ENCODE data around the gene RELN.
A peak's percentile ranks its signal among the peaks of the same experiment; 100 is the strongest.

The RELN gene

DNA sequence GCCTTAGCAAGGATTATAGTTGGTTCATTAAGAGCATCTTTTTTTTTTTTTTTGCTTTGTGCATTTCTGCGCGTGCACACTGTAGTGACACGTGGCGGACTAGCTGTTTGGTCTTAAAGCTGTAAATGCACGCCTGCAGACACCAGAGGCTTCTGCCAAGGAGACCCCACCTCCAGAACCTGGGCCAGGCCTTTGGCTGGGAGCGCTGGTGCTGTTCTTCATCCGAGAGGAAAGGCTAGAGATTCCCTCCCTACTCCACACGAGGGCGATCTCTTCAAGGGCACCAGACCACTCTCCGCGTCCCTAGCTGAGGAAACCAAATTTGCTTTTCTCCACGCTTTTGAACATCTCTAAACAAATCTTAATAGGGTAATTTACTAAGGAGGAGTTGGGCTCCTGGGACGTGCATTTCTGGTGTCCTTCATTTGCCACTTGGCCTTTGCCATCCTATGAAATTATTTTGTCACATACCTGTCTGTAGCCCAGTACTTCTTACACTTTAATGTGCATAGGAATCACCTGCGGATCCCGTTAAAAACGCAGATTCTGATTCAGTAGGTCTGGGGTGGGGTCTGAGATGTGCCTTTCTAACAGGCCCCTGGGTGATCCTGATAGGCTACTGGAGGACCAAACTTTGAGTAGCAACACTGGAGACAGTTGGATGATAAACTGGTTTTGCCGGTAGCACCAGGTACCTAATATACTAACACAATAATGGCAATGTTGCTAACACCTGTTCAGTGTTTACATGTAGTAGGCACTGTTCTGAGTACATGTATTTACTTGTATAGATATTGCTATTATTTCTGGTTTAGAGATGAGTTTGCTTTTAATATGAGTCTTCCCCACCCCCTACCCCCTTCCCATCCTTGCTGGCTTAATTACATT lies 542.1 kb downstream of the RELN start:
- Mint-ChIP-seq H3K9me3 (peaks cover 7% of the 10 kb centered on the region), H3K4me1 (ENCODE audit: low read depth) (peaks cover 14% of the 10 kb centered on the region), H3K27me3 (peaks cover 70% of the 10 kb centered on the region), H3K4me3 (no peak overlapping the region), H3K36me3 (ENCODE audit: low read depth) (no peaks in the 10 kb centered on the region), H3K27ac (no peak overlapping the region)

DNA sequence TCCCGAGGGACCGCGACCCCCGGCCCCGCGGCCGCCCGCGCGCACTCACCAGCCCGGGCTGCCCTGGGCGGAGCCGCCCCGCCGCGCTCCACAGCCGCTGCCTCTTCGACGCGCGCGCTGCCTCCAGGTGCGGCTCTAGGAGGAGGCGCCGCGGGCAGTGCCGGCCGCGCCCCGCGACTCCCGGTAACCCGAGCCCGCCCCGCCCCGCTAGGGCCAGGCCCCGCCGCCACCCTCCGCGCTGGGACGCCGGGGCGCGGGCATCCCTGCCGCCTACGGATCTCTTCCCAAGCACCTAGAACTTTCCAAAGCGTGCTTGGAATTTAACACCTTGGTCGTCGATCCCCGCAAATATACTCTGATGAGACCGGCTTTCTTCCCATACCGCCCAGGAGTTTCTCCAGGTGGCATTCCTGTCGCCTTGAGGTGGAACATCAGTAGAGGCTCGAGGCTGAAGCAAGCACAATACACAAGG lies 543.4 kb downstream of the RELN start, which contains the start of gene SLC26A5:
Gene SLC26A5, minus strand, starts transcription at position 159 of the 472 bp plus-strand sequence. CDS start 24,693 bp downstream, outside the sequence.
- Mint-ChIP-seq H3K27me3 (peaks cover 73% of the 10 kb centered on the region), H3K4me3 (peak within 1 kb of the TSS; percentile 73), H3K27ac (no peak within 1 kb of the TSS)

DNA sequence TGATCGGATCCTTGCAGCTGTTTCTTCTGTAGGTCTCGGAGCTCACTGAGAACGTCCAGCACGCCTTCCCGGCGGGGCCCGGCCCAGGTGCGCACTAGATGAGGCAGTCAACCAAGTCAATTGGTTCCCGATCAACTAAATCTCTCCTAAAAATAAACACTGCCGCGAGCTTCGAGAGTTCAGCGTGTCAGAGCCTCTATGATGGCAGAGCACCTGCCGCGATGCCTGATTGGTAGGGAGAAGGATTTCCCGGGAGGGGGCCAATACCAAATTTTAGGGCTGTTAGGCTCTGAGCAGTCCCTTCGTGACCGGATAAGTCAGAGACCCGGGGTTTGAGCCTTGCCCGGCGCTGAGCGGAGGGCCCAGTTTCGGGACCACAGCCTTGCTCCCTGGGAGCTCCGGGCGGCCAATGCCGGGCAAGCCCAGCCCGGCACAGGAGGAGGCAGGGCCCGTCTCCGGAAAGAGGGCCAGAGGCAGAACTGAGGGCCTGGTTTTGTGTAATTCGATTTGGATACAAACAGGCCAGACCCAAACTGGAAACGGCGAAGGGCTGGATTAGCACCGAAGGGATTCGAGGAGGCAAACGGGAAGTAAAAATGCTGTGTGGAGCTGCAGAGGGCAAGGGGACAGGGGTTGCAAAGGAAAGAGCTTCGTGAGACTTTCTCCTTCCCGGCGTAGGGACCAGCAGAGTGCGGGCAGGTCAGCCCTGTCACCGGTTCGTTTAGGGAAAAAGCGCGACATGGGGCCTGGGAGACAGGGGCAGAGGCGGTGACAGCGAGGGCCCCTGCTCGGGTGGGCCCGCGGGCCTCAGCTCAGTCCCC lies 544.0 kb downstream of the RELN start:
- H3K9me3 Mint-ChIP-seq = no peaks in the 10 kb centered on the region
- H3K4me3 Mint-ChIP-seq = peak overlapping the region; percentile 73
- H3K4me1 Mint-ChIP-seq (ENCODE audit: low read depth) = peaks cover 14% of the 10 kb centered on the region
- H3K27ac Mint-ChIP-seq = no peak overlapping the region
- no peaks in the 10 kb centered on the region for H3K36me3 Mint-ChIP-seq (ENCODE audit: low read depth)
- H3K27me3 Mint-ChIP-seq = peaks cover 72% of the 10 kb centered on the region

More for the DNA sequence above, 543.4 kb downstream of the RELN start, which contains the start of gene SLC26A5:
- Mint-ChIP-seq H3K9me3 (peaks cover under 1% of the 10 kb centered on the region), H3K4me1 (ENCODE audit: low read depth) (peaks cover 14% of the 10 kb centered on the region), H3K36me3 (ENCODE audit: low read depth) (no peaks in the 10 kb centered on the region)

DNA sequence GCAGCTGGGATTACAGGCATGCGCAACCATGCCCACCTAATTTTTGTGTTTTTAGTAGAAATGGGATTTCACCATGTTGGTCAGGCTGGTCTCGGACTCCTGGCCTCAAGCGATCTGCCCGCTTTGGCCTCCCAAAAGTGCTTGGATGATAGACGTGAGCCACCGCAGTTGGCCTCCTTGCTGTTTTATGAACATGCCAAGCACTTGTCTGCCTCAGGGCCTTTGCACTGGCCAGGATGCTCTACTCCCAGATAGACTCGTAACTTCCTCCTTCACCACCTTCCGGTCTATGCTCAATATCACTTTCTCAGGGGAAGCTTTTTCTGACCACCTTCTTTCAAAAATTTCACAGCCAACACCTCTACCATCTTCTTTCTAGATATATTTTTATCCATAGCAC lies 549.8 kb downstream of the RELN start:
- Mint-ChIP-seq H3K4me3 (no peak overlapping the region), H3K9me3 (no peaks in the 10 kb centered on the region), H3K4me1 (ENCODE audit: low read depth) (no peaks in the 10 kb centered on the region), H3K27me3 (peaks cover 57% of the 10 kb centered on the region), H3K27ac (no peak overlapping the region), H3K36me3 (ENCODE audit: low read depth) (no peaks in the 10 kb centered on the region)

DNA sequence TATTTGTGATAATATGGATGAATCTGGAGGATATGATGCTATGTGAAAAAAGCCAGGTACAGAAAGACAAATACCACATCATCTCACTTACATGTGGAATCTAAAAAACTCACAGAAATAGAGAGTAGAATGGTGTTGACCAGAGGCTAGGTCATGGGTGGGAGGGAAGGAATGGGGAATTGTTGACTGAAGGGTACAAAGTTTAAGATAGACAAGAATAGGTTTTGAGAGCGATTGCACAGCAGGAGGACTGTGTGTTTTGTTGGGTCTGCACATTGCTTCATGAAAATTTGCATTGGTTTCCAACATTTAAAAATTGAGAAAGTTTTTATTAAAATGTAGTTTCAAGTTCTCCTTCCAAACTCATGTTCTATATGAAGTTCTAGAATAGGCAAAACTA lies 551.8 kb downstream of the RELN start:
- Mint-ChIP-seq H3K4me1 (ENCODE audit: low read depth) (no peaks in the 10 kb centered on the region), H3K9me3 (no peaks in the 10 kb centered on the region), H3K4me3 (no peak overlapping the region), H3K27me3 (peaks cover 38% of the 10 kb centered on the region), H3K27ac (no peak overlapping the region), H3K36me3 (ENCODE audit: low read depth) (no peaks in the 10 kb centered on the region)

DNA sequence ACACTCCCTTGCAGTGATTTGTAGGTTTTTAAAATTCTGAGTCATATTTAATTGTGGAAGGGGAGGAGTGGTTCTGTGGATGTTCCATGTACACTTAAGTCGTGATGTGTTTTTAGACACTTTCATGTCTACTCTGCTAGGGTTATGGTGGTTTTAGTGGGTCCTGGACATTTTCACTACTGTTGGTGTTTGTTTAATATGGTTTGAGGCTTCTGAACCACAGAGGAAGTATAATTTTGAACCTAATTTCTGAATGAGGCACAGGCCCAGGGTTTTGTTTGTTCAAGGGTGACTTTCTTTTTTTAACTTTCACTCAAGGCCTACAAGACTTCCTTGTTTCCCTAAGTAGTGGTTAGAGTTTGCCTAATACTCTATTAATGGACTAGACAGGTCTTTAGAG lies 556.7 kb downstream of the RELN start:
- Mint-ChIP-seq H3K36me3 (ENCODE audit: low read depth) (no peaks in the 10 kb centered on the region), H3K27me3 (peaks cover 15% of the 10 kb centered on the region), H3K4me1 (ENCODE audit: low read depth) (no peaks in the 10 kb centered on the region), H3K27ac (no peak overlapping the region), H3K9me3 (no peaks in the 10 kb centered on the region), H3K4me3 (no peak overlapping the region)

DNA sequence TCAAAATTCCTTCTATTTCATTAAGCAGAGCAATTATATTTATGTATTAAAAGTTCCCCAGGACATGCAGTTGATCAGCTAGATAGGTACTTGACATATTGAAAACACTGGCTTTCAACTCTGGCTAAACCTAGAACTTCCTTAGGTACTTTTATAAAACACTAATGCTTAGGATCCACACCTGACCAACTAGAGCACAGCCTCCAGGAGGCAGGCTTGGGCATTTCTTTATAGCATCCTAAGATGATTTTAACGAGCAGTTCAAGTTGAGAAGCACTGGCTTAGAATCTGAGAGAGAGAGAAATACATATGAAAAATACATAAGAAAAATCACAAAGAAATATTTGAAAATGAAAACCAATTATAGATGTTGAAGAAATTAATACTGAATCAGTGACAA lies 564.3 kb downstream of the RELN start:
- Mint-ChIP-seq H3K27me3 (peaks cover 6% of the 10 kb centered on the region), H3K36me3 (ENCODE audit: low read depth) (no peaks in the 10 kb centered on the region), H3K4me1 (ENCODE audit: low read depth) (no peaks in the 10 kb centered on the region), H3K9me3 (no peaks in the 10 kb centered on the region), H3K27ac (no peak overlapping the region), H3K4me3 (no peak overlapping the region)

DNA sequence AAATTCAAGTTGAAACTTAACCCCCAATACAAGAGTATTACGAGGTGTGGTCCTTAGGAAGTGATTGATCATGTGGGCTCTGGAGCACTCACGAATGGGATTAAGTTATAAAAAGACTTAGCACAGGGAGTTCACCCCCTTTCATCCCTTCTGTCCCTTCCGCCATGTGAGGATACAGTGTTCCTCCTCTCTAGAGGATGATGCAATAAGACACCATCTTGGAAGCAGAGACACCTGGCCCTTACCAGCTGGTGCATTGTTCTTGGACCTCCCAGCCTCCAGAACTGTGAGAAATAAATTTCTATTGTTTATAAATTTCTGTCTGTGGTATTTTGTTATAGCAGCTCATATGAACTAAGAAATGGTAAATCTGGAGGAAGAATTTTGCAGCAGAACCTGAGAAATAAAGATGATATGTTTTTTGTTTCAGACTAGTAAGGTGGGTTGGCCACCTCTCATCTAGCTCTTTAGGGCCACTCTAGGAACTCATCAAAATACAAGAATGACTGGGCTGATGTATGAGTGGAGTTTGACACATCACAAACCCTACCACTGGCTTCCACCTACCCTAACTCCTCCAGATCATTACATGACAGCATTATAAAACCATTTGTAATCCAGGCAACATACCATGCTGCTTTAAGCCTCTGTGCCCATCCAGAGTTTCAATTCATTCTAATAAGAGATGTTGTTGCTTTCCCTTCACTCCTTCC lies 565.8 kb downstream of the RELN start:
- no peaks in the 10 kb centered on the region for H3K9me3 Mint-ChIP-seq
- no peak overlapping the region for H3K27ac Mint-ChIP-seq
- H3K36me3 Mint-ChIP-seq (ENCODE audit: low read depth) = no peaks in the 10 kb centered on the region
- peaks cover 13% of the 10 kb centered on the region for H3K27me3 Mint-ChIP-seq
- no peaks in the 10 kb centered on the region for H3K4me1 Mint-ChIP-seq (ENCODE audit: low read depth)
- H3K4me3 Mint-ChIP-seq = no peak overlapping the region
